Renal pelvis (tissue), 4 donors: ENCODE data around the gene COX6B2. TPM values are rescaled to one million over a fixed set of nuclear protein-coding genes. Genes with fewer than 3 reads are reported as not detected.

Experiments
- DNase-seq: peaks from one replicate; pipeline ENCODE4 v3.0.0-alpha.2; 2013
- polyA plus RNA-seq, 3 donors: library from polyadenylated mRNA; unstranded; fragments of 120-200 nt; gene quantifications; one replicate each; pipeline ENCODE4 v1.2.1, GENCODE V29; 2013; ENCODE audit not compliant: insufficient read length in 3 of 3

Gene COX6B2
- polyA plus RNA-seq, 3 donors: 0.97 to 2.0 (median 1.3) TPM

GRCh38 chr19:55383279-55384130 is 29.0 kb upstream of the COX6B2 start:
- DNase-seq: no peak

- DNase-seq: no peak
Observed at GRCh38 chr19:55382522-55383054, 28.1 kb upstream of the COX6B2 start.

GRCh38 chr19:55382013-55382412 is 27.5 kb upstream of the COX6B2 start:
- DNase-seq: no peak

GRCh38 chr19:55379174-55379573 is 24.7 kb upstream of the COX6B2 start:
- DNase-seq: no peak

- no peak for DNase-seq
Observed at GRCh38 chr19:55377356-55378131, 23.0 kb upstream of the COX6B2 start.

- no peak for DNase-seq
Observed at GRCh38 chr19:55376241-55376933, 21.9 kb upstream of the COX6B2 start, which contains the start of gene TMEM190. TSS of gene TMEM190 (plus strand) at chr19:55376826. CDS start at chr19:55376854, 28 bp downstream.

GRCh38 chr19:55373993-55374757 is 19.7 kb upstream of the COX6B2 start:
- no peak for DNase-seq

GRCh38 chr19:55373306-55373992 is 18.9 kb upstream of the COX6B2 start:
- no peak for DNase-seq

GRCh38 chr19:55372316-55373081 is 18.0 kb upstream of the COX6B2 start:
- DNase-seq: no peak

GRCh38 chr19:55370305-55370988 is 15.9 kb upstream of the COX6B2 start, which contains the start of gene IL11:
TSS of gene IL11 (minus strand) at chr19:55370463. CDS start at chr19:55370310, 153 bp downstream.
- DNase-seq: no peak

- no peak for DNase-seq
Observed at GRCh38 chr19:55369653-55370304, 15.3 kb upstream of the COX6B2 start.

GRCh38 chr19:55368701-55369563 is 14.4 kb upstream of the COX6B2 start:
- no peak for DNase-seq

- no peak for DNase-seq
Observed at GRCh38 chr19:55368106-55368505, 13.6 kb upstream of the COX6B2 start.

- DNase-seq: no peak
Observed at GRCh38 chr19:55366790-55367189, 12.3 kb upstream of the COX6B2 start.

GRCh38 chr19:55365964-55366363 is 11.4 kb upstream of the COX6B2 start:
- no peak for DNase-seq

- no peak for DNase-seq
Observed at GRCh38 chr19:55365245-55365644, 10.7 kb upstream of the COX6B2 start.

GRCh38 chr19:55362990-55363716 is 8.6 kb upstream of the COX6B2 start, which contains the start of gene GARIN5B:
TSS of gene GARIN5B (minus strand) at chr19:55363260. CDS start at chr19:55363066, 194 bp downstream.
- no peak for DNase-seq
